ENCODE data around the gene TRIM65.

Gene TRIM65

DNA sequence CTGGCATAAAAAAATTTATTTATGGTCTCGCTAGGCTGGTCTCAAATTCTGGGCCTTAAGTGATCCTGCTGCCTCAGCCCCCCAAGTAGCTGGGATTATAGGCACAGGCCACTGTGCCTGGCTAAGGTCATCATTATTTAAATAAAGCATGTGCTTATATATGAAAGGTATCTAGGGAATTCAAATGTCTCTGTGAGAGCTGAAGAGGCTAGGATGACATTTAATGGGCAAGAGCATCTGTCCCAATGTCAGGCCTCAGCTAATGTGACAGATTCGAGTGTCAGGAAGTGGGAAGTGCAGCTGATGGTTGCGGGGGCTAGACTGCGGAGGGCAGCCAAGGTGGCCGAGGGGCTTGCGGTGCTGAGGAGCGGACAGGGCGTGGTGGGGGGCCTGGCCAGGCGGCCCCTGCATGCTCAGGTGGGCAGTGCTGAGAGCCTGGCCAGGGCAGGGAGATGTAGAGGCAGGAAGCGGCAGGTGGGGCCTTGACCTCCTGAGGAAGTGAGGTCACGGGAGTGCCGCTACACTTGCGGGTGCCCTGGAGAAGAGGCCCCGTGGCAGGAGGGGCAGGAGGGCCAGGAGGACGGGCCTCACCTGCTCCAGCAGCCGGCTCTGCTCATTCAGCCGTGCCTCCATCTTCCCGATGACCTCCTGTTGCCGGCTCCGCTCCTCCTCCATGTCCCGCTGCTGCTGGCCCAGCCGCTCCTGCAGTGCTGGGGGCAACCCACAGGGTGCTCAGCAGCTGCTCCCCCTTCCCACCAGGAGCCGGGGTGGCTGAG lies 20.6 kb upstream of the TRIM65 start:
- no peak for FAIRE-seq

GRCh38 chr17:75915268-75915667 lies 18.5 kb upstream of the TRIM65 start:
- no peak for FAIRE-seq

- FAIRE-seq = no peak
Measured at GRCh38 chr17:75914643-75915267, 18.0 kb upstream of the TRIM65 start.

DNA sequence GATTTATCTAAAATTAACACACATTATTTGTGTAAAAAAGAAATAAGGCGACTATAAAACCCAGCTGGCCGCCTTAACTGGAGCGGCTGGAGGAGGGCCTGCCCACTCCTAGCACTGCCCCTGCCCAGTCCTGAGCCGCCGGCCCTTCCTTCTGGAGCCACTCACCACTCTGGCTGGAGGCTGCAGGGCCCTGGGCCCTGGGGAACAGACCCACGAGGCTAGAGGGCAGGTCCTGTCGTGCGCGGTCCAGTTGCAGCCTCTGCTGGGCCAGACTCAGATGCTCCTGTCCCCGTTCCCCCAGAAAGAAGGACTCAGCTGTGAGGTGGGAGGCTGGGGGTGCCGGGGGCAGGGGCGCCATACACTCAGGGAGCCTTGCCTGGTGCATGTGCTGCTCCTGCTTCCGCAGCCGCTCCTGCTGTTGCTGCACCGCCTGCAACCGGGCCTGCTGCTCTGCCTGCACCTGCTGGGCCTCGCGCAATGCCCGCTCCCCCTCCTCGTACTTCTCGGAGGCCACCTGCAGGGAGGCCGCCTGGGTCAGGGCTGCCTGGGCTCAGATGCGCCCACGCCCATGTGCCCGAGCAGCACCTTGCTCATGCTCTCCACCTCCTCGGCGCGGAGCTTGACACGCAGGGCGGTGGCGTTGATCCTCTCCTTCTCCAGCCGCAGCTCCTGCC lies 16.9 kb upstream of the TRIM65 start:
- FAIRE-seq = no peak

- no peak for FAIRE-seq
Measured at GRCh38 chr17:75910699-75911098, 13.9 kb upstream of the TRIM65 start.

GRCh38 chr17:75909812-75910274 lies 13.1 kb upstream of the TRIM65 start:
- FAIRE-seq = no peak

DNA sequence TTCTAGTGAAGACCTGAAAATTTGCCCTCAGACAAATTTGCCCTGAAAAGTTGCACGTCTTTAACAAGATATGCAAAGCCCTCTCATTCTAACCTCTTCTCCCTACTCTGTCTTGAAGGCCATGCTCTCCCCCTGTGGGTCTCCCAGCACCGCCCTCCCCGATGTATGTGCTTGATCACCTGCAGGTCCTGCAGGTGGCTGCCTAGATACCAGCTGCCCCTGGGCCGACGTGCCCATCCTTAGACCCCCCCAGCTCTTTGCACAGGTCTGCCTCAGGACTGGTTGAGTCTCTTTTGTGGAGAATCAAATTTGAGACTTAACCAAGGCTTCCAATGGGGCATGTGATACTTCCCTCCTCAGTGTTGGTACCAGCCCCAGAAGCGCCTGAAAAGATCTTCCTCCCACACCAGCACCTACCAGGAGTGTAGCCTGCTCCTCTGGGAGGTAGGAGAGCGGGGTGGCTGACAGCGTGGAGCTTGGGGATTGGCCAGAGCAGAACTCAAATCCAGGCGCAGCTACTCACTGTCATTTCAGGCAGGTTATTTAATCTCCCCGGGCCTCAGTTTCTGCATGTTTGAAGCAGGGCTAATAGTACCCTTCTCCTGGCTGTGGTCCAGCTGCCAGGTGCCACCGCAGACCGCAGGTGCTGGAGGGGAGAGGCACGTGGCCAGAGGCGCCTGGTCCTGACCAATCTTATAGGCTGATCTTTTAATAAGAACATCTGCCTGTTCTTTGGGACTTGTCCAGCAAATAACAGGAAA lies 12.5 kb upstream of the TRIM65 start:
- FAIRE-seq = no peak

DNA sequence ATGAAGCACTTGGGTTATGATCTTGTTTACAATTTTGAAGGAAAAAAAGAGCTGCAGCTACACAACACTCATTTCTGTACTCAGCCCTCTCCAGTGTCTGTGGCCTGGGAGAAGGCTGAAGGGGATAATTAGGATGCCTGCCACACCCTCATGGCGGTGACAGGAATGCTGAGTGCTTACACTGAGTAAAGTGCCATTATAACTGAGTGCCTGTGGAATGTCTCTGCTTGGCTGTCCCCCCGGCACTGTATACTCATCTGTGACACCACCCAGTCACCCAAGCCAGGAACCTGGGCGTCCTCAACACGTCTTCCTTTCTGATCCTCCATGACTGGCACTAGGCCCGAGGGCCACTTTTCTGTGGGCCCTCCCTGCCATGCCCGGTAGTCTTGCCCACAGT lies 11.4 kb upstream of the TRIM65 start:
- no peak for FAIRE-seq

DNA sequence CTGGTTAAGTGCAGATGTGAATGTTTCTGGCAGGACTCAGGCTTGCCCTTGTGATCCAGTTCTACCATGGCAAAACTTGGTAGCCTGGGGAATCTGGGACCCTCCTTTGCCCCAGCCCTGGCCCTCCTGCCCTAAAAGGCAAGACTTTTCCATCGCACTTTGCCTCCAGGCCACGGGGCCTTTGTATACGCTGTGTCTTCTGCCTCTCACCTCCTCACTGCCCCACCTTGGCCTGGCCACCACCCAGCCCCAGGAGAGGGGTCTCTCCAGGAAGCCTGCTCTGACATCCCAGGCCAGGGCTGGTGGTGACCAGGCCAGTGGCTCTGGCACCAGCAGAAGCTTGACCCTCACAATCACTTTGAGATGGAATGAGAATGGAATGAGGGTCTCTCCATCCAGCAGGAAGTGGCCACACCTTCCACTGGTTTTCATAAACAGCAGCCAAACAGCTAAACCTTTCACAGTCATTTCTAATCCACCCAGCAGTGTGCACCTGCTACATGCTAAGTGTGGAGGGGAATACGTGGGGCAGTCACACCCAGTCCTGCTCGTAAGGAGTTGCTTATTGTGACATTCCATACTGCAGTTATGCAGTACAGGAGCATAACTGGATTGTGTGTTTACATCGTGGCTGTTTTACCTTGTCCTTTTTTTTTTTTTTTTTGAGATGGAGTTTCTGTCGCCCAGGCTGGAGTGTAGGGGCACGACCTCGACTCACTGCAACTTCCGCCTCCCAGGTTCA lies 9.6 kb upstream of the TRIM65 start:
- no peak for FAIRE-seq

- FAIRE-seq = peak; percentile 88
Measured at GRCh38 chr17:75904749-75905521, 8.2 kb upstream of the TRIM65 start, which contains the start of gene MRPL38. Gene MRPL38 (minus strand): TSS chr17:75904884. CDS start chr17:75904875, 9 bp downstream.

GRCh38 chr17:75902406-75902805 lies 5.7 kb upstream of the TRIM65 start:
- FAIRE-seq = no peak

DNA sequence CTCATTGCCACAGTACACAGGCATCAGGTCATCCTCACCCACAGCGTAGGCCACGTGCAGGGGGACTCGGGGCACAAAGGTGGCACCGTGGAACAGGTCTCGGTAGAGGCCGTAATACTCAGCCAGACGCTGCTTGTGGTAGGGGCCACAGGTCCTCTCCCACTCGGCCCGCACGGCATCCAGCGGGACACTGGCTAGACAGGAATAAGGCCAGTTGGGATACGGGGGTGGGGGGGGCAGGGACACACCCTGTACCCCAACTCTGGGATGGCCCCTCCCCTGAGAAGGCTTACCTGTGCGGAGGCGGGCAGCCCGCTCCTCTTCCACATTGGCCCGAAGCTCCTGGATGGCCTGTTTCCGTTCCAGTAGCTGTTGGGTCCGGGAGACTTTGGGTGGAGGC lies 5.0 kb upstream of the TRIM65 start:
- no peak for FAIRE-seq

DNA sequence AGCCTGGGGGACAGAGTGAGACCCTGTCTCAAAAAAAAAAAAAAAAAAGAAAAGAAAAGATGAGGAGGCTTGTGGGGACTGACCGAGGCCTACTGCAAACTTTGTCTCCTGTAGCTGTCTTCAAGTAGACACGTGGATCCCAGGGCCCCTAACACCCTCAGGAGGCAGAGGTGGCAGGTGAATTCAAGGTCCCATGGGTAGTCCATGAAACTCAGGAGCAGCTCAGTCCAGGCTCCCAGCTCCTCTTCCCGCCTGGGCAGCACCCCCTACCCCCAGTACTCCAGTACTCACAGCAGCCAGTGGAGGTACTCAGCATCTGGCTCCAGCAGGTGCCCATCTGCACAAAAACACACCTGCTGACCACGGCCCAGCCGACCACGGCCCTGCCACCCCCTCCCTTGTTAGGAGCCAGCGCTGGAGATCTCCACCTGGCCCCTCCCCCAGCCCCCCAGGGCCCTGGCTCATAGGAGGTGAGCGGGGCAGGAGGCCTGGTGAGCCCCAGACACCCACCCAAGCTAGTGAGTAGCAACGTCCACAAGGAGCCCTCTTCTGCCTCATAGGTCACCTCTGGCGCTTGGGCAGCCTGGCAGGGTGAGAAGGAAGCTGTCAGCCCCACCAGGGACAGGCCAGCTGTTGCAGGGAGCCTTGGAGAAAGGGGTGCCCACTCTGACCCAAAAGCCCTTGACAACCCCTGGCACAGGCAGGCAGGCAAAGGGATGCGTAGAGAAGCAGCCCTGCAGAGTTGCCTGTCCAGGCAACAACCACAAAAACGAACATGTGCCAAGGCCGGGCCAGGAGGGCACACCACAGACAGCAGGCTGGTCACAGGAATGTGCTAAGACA lies 4.2 kb upstream of the TRIM65 start:
- FAIRE-seq = no peak

DNA sequence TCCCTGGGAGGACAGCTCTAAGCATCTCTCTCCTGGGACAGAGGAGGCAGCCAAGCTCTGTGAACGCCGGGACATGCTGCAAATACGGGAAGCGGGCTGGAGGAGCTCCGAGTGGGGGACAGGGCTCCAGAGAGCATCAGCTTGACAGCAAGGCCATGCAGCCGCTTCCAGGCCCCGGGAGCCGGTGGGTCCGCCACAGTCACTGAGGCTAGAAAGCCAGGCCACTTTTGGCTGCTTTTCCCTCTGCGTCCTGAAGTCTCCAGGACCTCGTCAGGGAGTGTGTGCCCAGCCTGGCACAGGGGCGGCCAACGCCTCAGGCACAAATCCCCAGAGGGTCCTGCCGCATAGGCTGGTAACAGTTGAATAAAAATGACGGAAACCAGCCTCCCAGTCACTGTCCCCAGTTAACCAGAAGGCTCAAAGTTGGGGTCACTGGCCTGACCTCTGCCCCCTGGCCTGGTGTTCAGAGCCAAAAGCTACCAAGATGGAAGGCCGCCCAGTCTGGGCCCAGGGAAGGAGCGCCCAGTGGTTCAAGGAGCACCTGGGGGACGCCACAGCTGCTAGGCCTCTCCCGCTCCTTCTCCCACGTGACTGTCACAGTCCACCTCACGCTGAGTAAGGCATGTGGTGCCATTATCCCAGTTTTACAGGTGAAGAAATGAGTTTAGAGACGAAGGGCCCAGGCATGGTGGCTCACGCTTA lies 3.2 kb upstream of the TRIM65 start:
- no peak for FAIRE-seq

GRCh38 chr17:75899353-75899752 lies 2.6 kb upstream of the TRIM65 start:
- no peak for FAIRE-seq

GRCh38 chr17:75898791-75899190 lies 2.0 kb upstream of the TRIM65 start:
- FAIRE-seq = no peak

GRCh38 chr17:75898065-75898464 lies 1.3 kb upstream of the TRIM65 start:
- FAIRE-seq = no peak

DNA sequence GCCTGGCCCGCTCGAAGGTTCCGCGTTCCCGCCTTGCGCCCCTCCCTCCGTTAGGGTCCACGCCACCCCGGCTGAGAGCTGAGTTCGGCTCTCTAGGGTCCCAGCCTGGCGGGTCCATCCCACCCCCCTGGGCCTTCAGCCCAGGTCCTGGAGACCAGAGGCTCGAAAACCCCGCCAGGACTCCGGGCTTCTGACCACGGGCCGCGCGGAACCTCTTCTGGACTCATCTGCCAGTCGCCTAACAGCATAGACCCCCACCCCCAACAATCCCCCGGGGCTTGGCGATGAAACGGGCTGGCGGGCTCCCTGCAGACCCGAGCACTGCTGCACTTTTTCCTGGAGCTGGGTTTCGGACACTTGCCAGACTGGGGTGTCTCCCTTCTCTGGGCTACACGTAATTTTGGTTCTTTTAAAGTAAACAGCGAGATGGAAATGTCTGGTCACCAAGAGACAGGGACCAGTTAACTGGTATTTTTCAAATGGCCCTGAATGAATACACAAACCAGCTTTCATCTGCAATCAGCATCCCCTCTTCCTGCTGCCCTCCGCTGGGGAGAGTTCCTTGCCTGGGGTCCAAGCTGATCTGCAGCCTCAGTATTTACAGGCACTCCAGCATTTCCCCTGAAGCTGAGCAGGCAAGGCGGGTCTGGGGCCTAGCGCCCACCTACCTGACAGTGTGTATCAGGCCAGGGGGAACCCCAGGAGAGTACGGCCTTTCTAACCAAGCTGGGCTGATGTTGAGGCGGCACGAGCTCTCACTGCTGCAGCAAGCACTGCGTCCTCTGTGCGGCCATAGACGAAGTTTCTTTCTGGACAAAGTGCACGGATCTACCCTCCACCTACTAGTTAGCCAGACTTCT lies 639 bp upstream of the TRIM65 start:
- no peak for FAIRE-seq

Measured in G401.6 (cell line).